Neutrophil (primary cell): ENCODE results near the gene ENPP7.

Experiments used
- H3K27ac ChIP-seq: fragments of 200-600 bp; sonication (generic); 2 replicates; pipeline ENCODE4 v1.5.1; 2016; ENCODE audit warnings: mild to moderate bottlenecking, moderate library complexity
- H3K27me3 ChIP-seq: fragments of 200-600 bp; sonication (generic); 2 replicates; pipeline ENCODE4 v1.6.0; 2016; ENCODE audit warnings: mild to moderate bottlenecking
- H3K36me3 ChIP-seq: fragments of 200-600 bp; sonication (generic); 2 replicates; pipeline ENCODE4 v1.5.1; 2017
- H3K4me1 ChIP-seq, 2 experiments: fragments of 200-600 bp in 1 of 2; sonication (generic) in 1 of 2; 1 replicate in 1 of 2; 2 replicates in 1 of 2; pipeline versions ENCODE4 v1.5.1 to v1.6.1; 2013 to 2016; ENCODE audit warnings: low read depth in 1 of 2, low read length in 1 of 2, mild to moderate bottlenecking in 1 of 2, moderate library complexity in 1 of 2; ENCODE audit not compliant: control insufficient read depth in 1 of 2, insufficient read depth in 1 of 2
- H3K4me3 ChIP-seq, 2 experiments: fragments of 200-600 bp in 1 of 2; sonication (generic) in 1 of 2; 1 replicate in 1 of 2; 2 replicates in 1 of 2; pipeline ENCODE4 v1.5.1; 2013 to 2016; ENCODE audit warnings: low read depth in 1 of 2, low read length in 1 of 2, mild to moderate bottlenecking in 1 of 2, moderate library complexity in 1 of 2
- H3K9me3 ChIP-seq: fragments of 200-600 bp; sonication (generic); 2 replicates; pipeline ENCODE4 v1.5.1; 2016
- CTCF ChIP-seq: fragments of 200-600 bp; sonication (generic); IDR thresholded peaks from 2 replicates; pipeline ENCODE4 v1.5.1; 2016; ENCODE audit warnings: antibody characterized with exemption

Gene ENPP7

GRCh38 chr17:79693419-79693818 lies 37.3 kb upstream of the ENPP7 start:
- Histone ChIP-seq H3K9me3 (no peaks in the 10 kb centered on the region), H3K4me1 (no peaks in the 10 kb centered on the region), H3K27ac (no peak overlapping the region), H3K36me3 (no peaks in the 10 kb centered on the region), H3K27me3 (peaks cover 28% of the 10 kb centered on the region), H3K4me3 (no peak overlapping the region)
- TF ChIP-seq CTCF: no peak

GRCh38 chr17:79695293-79695790 lies 35.4 kb upstream of the ENPP7 start:
- no peaks in the 10 kb centered on the region for H3K9me3 ChIP-seq
- no peaks in the 10 kb centered on the region for H3K4me1 ChIP-seq
- no peak overlapping the region for H3K4me3 ChIP-seq
- H3K36me3 ChIP-seq: no peaks in the 10 kb centered on the region
- no peak overlapping the region for H3K27ac ChIP-seq
- H3K27me3 ChIP-seq: peaks cover 36% of the 10 kb centered on the region
- TF ChIP-seq CTCF: no peak

- Histone ChIP-seq H3K27ac (no peak overlapping the region), H3K4me3 (no peak overlapping the region), H3K4me1 (no peaks in the 10 kb centered on the region), H3K9me3 (no peaks in the 10 kb centered on the region), H3K27me3 (peaks cover 41% of the 10 kb centered on the region), H3K36me3 (no peaks in the 10 kb centered on the region)
- TF ChIP-seq CTCF: no peak
Observed at GRCh38 chr17:79695797-79696609, 34.7 kb upstream of the ENPP7 start.

- Histone ChIP-seq H3K4me3 (no peak overlapping the region), H3K4me1 (no peaks in the 10 kb centered on the region), H3K9me3 (no peaks in the 10 kb centered on the region), H3K27ac (no peak overlapping the region), H3K27me3 (peaks cover 41% of the 10 kb centered on the region), H3K36me3 (no peaks in the 10 kb centered on the region)
- no peak for TF ChIP-seq CTCF
Observed at GRCh38 chr17:79696610-79696982, 34.1 kb upstream of the ENPP7 start.

- TF ChIP-seq CTCF: no peak
- Histone ChIP-seq H3K27me3 (peaks cover 41% of the 10 kb centered on the region), H3K4me1 (no peaks in the 10 kb centered on the region), H3K36me3 (no peaks in the 10 kb centered on the region), H3K27ac (no peak overlapping the region), H3K9me3 (no peaks in the 10 kb centered on the region), H3K4me3 (no peak overlapping the region)
Observed at GRCh38 chr17:79698146-79698846, 32.4 kb upstream of the ENPP7 start.
